MM.1S (cell line): ENCODE results near the gene NR4A2.

Source experiments
- DNase-seq: peaks from one replicate; pipeline ENCODE4 v3.0.0-alpha.2; 2015
- H2AFZ ChIP-seq: fragments of 300-600 bp; sonication (generic); 2 replicates; pipeline ENCODE4 v1.6.0; 2016; ENCODE audit warnings: antibody characterized with exemption, low read length
- H3F3A ChIP-seq: fragments of 300-600 bp; sonication (generic); 2 replicates; pipeline ENCODE4 v1.6.1; 2016; ENCODE audit warnings: mild to moderate bottlenecking, antibody characterized with exemption, low read length, moderate library complexity, mixed read lengths; ENCODE audit not compliant: insufficient read depth
- H3K27ac ChIP-seq: fragments of 300-600 bp; sonication (generic); 2 replicates; pipeline ENCODE4 v1.5.1; 2016; ENCODE audit warnings: mild to moderate bottlenecking, low read length
- H3K27me3 ChIP-seq: fragments of 300-600 bp; sonication (generic); replicated peaks from 2 replicates; pipeline ENCODE4 v1.6.0; 2016; ENCODE audit warnings: low read length; ENCODE audit not compliant: insufficient read depth
- H3K36me3 ChIP-seq: fragments of 300-600 bp; sonication (generic); replicated peaks from 2 replicates; pipeline ENCODE4 v1.6.1; 2016; ENCODE audit warnings: mild to moderate bottlenecking, low read length, mixed read lengths; ENCODE audit not compliant: insufficient read depth
- H3K4me1 ChIP-seq: fragments of 300-600 bp; sonication (generic); 2 replicates; pipeline ENCODE4 v1.6.1; 2016; ENCODE audit warnings: low read length, mixed read lengths
- H3K4me2 ChIP-seq: fragments of 300-600 bp; sonication (generic); 2 replicates; pipeline ENCODE4 v1.6.0; 2016; ENCODE audit warnings: low read depth, low read length
- H3K4me3 ChIP-seq: fragments of 300-600 bp; sonication (generic); 2 replicates; pipeline ENCODE4 v1.5.1; 2016; ENCODE audit warnings: low read length, mixed read lengths
- H3K79me2 ChIP-seq: fragments of 300-600 bp; sonication (generic); 2 replicates; pipeline ENCODE4 v1.6.1; 2016; ENCODE audit warnings: mixed run types, low read length, mixed read lengths
- H3K9ac ChIP-seq: fragments of 300-600 bp; sonication (generic); 2 replicates; pipeline ENCODE4 v1.6.1; 2016; ENCODE audit warnings: low read length, mixed read lengths
- H3K9me2 ChIP-seq: fragments of 300-600 bp; sonication (generic); replicated peaks from 2 replicates; pipeline ENCODE4 v1.6.1; 2016; ENCODE audit warnings: mild to moderate bottlenecking, low read length, mixed read lengths; ENCODE audit not compliant: insufficient read depth
- H3K9me3 ChIP-seq: fragments of 300-600 bp; sonication (generic); replicated peaks from 2 replicates; pipeline ENCODE4 v1.6.1; 2016; ENCODE audit warnings: mild to moderate bottlenecking, low read length, mixed read lengths; ENCODE audit not compliant: insufficient read depth
- H4K20me1 ChIP-seq: fragments of 300-600 bp; sonication (generic); 2 replicates; pipeline ENCODE4 v1.6.1; 2016; ENCODE audit warnings: mild to moderate bottlenecking, low read length, moderate library complexity, mixed read lengths; ENCODE audit not compliant: insufficient read depth
- CTCF ChIP-seq: fragments of 300-600 bp; sonication (generic); IDR thresholded peaks from 2 replicates; pipeline ENCODE4 v1.5.1; 2016; ENCODE audit warnings: antibody characterized with exemption, low read length, mixed read lengths
- EZH2 ChIP-seq: fragments of 300-600 bp; sonication (generic); optimal IDR thresholded peaks from 2 replicates; pipeline ENCODE3; 2017; ENCODE audit warnings: low read depth, mild to moderate bottlenecking, antibody characterized with exemption, low read length, mixed read lengths
- EZH2phosphoT487 ChIP-seq: fragments of 300-600 bp; sonication (generic); IDR thresholded peaks from 2 replicates; pipeline ENCODE4 v1.6.1; 2018; ENCODE audit warnings: antibody characterized with exemption, low read length

The NR4A2 gene

DNA sequence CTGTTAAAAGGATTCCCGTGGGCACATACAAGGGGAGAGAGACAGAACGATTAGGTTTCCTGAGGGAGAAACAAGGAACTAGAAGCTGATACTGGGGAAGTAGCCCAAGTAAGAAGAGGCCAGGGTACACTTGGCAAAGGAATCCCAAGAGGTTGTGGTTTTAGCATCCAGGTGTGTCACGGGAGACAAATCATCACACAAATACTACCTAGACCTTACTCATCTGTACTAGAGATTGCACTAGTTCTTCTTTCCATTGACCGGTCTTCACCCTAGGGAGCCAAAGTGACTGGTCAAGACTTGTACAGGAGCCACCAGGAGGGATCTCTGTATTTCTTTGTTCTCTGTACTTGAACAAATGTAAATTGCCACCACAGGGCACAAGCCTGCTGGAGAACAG, 14.2 kb upstream of the NR4A2 start:
- no peaks in the 10 kb centered on the region for H4K20me1 ChIP-seq
- peaks cover 15% of the 10 kb centered on the region; the same call in 1 of the 2 replicates for H3K4me1 ChIP-seq
- H3F3A ChIP-seq = peaks cover 16% of the 10 kb centered on the region
- TF ChIP-seq EZH2 = no peak
- no peak for TF ChIP-seq EZH2phosphoT487
- TF ChIP-seq CTCF = no peak
- H3K27ac ChIP-seq = no peak overlapping the region
- H3K9ac ChIP-seq = no peak overlapping the region
- no peaks in the 10 kb centered on the region for H3K79me2 ChIP-seq
- H3K4me2 ChIP-seq = no peak overlapping the region
- no peaks in the 10 kb centered on the region for H3K36me3 ChIP-seq
- H3K4me3 ChIP-seq = no peak overlapping the region
- no peaks in the 10 kb centered on the region for H3K9me2 ChIP-seq
- no peak overlapping the region for H2AFZ ChIP-seq
- no peaks in the 10 kb centered on the region for H3K9me3 ChIP-seq
- DNase-seq = no peak
- H3K27me3 ChIP-seq = no peaks in the 10 kb centered on the region

DNA sequence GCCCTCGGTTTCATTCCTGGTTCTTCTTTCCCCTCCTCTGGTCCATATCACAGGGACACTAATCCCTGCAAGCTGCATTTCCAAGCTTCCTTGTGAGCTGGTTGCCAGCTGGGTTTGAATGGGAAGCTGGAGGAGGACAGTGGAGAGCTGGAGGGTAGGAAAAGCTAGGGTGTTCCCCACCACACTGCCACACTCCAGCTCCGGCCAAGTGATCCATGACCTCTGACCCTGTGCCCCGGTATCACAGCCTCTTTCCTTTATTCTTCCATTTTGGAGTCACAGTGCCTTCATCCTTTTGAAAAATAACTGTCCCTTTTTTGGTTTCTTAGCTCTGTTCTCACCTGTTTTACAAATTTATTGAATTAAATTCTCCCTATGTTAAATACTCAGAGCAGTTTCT, 13.1 kb upstream of the NR4A2 start:
- no peaks in the 10 kb centered on the region for H3K9me2 ChIP-seq
- H3K9ac ChIP-seq = no peak overlapping the region
- H3K4me3 ChIP-seq = no peak overlapping the region
- no peaks in the 10 kb centered on the region for H3K27me3 ChIP-seq
- no peaks in the 10 kb centered on the region for H3K36me3 ChIP-seq
- peaks cover 26% of the 10 kb centered on the region for H3F3A ChIP-seq
- no peaks in the 10 kb centered on the region for H3K9me3 ChIP-seq
- no peaks in the 10 kb centered on the region for H3K79me2 ChIP-seq
- no peak for DNase-seq
- peaks cover 19% of the 10 kb centered on the region; the same call in 1 of the 2 replicates for H3K4me1 ChIP-seq
- no peak overlapping the region for H3K27ac ChIP-seq
- no peaks in the 10 kb centered on the region for H4K20me1 ChIP-seq
- no peak overlapping the region for H2AFZ ChIP-seq
- H3K4me2 ChIP-seq = no peak overlapping the region
- no peak for TF ChIP-seq EZH2phosphoT487
- no peak for TF ChIP-seq CTCF
- no peak for TF ChIP-seq EZH2

DNA sequence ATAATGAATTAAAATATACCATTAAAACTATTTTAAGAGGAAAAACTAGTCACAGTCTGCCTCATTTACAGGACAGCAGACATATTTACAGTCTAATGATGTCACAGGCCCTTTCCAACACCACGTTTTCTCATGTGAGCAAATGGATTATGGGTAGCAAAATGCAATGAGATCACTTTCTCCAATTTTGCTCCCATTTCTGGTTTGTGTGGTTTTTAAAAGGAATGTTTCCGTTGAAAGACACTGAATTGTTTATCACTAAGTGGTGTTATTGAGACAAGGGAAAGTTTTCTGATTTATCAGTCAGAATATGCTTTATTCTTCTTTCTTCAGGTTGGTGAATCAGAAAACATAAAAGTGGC, 11.4 kb upstream of the NR4A2 start:
- peaks cover 22% of the 10 kb centered on the region; the same call in 1 of the 2 replicates for H3K4me1 ChIP-seq
- H3K4me3 ChIP-seq = no peak overlapping the region
- DNase-seq = no peak
- no peaks in the 10 kb centered on the region for H3K36me3 ChIP-seq
- no peaks in the 10 kb centered on the region for H3K27me3 ChIP-seq
- H3F3A ChIP-seq = peaks cover 29% of the 10 kb centered on the region
- peak overlapping the region; percentile 99; the same call in 1 of the 2 replicates for H3K27ac ChIP-seq
- no peak for TF ChIP-seq EZH2phosphoT487
- peak overlapping the region; percentile 93 for H3K4me2 ChIP-seq
- no peaks in the 10 kb centered on the region for H4K20me1 ChIP-seq
- H2AFZ ChIP-seq = no peak overlapping the region
- no peaks in the 10 kb centered on the region for H3K9me2 ChIP-seq
- H3K79me2 ChIP-seq = no peaks in the 10 kb centered on the region
- no peak overlapping the region for H3K9ac ChIP-seq
- H3K9me3 ChIP-seq = no peaks in the 10 kb centered on the region

DNA sequence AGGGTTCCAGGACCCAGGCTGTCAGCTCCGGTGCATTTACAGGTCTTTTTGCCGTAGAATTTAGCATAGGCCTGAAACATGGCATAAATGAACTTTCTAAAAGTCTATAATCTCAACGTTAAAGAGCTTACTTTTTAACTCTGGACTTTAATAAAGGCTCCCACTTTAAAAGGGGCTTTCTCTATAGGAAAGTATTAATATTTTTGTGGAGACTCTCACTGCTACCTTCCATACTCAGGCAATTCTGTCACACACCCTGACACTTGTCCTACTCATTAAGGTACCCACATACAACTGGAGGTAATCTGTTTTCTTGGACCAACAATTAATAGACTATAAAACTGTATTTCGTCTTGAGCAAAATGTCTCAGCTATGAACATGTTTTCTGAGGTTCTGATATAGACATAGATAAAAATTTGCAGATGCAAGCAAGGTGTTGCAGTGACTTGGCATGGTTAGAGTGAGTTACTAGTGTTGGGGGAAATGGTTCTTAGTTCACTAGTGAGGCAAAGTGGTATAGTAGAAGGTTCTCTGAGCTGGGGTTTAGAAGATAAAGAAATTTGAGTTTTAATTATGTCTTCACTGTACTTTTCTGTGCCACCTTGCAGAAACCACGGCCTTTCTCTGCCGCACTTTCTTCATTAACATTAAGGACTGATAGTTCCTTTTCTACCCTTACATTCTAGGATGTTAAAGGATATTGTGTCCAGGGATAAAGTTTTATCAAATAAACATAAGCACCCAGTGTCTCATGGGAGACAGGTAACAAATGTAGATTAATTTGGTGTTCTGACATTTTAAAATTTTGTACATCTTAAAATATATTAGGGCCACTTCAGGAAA, 10.8 kb upstream of the NR4A2 start:
- Histone ChIP-seq H3K36me3 (no peaks in the 10 kb centered on the region), H3K4me3 (peak overlapping the region; percentile 73), H3K9me2 (no peaks in the 10 kb centered on the region), H3K4me1 (peaks cover 22% of the 10 kb centered on the region; the same call in 1 of the 2 replicates), H3K4me2 (peak overlapping the region; percentile 93), H3K79me2 (no peaks in the 10 kb centered on the region), H3K27ac (peak overlapping the region; percentile 99), H3K9me3 (no peaks in the 10 kb centered on the region), H3K27me3 (no peaks in the 10 kb centered on the region), H4K20me1 (no peaks in the 10 kb centered on the region), H3K9ac (peak overlapping the region; percentile 98), H2AFZ (peak overlapping the region; percentile 52), H3F3A (peaks cover 29% of the 10 kb centered on the region)
- peak; percentile 28 for DNase-seq
- TF ChIP-seq EZH2phosphoT487 = no peak
- no peak for TF ChIP-seq EZH2
- TF ChIP-seq CTCF = no peak
